ENCODE measurements around the gene E2F1.

Gene E2F1

GRCh38 chr20:33667676-33668465 lies 18.3 kb downstream of the E2F1 start:
- peak; percentile 97 for DNase-seq (ENCODE audit: low spot score)
- TF ChIP-seq CTCF (conservative IDR thresholded peaks at IDR 0.05; ENCODE audit: low read depth), result peak; percentile 100
- CTCF ChIA-PET, result interaction anchor here (0.6 to 3.3 kb wide), 39 partner anchors 8 to 701 kb away, joined by 3 to 25 read pairs (median 4); partner anchors contain the start of genes CDK5RAP1, PXMP4 and SNTA1
- POLR2A ChIA-PET (ENCODE audit: low non-redundant PET), result interaction anchor here (0.6 to 1.4 kb wide), 5 partner anchors 16 to 267 kb away, joined by 3 to 4 read pairs (median 3); partner anchors contain the start of genes CBFA2T2 and CDK5RAP1
- peak overlapping the region; percentile 88 for H3K27ac ChIP-seq

GRCh38 chr20:33667245-33667675 lies 18.9 kb downstream of the E2F1 start:
- no peak for DNase-seq (ENCODE audit: low spot score)
- CTCF ChIA-PET, result interaction anchor here (0.5 to 3.3 kb wide), 29 partner anchors 9 to 437 kb away, joined by 3 to 25 read pairs (median 4); partner anchors contain the start of genes CDK5RAP1, PXMP4 and SNTA1
- POLR2A ChIA-PET (ENCODE audit: low non-redundant PET), result interaction anchor here (0.6 to 1.4 kb wide), 3 partner anchors 16 to 210 kb away, joined by 3 to 4 read pairs (median 3); no protein-coding TSS in a partner anchor
- peak overlapping the region; percentile 88 for H3K27ac ChIP-seq
- no peak for TF ChIP-seq CTCF (conservative IDR thresholded peaks at IDR 0.05; ENCODE audit: low read depth)

GRCh38 chr20:33666293-33667244 lies 19.6 kb downstream of the E2F1 start, which contains the start of gene ACTL10:
Gene ACTL10 (plus strand): TSS chr20:33666943. CDS start chr20:33667498, 555 bp downstream.
- DNase-seq (ENCODE audit: low spot score), result peak; percentile 99
- H3K27ac ChIP-seq, result peak within 1 kb of the TSS; percentile 88
- POLR2A ChIA-PET (ENCODE audit: low non-redundant PET), result interaction anchor here (0.5 kb wide), 1 partner anchor 58 kb away, joined by 3 read pairs; no protein-coding TSS in a partner anchor
- peak; percentile 45; the same call in 1 of the 2 replicates for TF ChIP-seq CTCF (conservative IDR thresholded peaks at IDR 0.05; ENCODE audit: low read depth)
- CTCF ChIA-PET, result interaction anchor here (0.5 to 3.3 kb wide), 18 partner anchors 9 to 416 kb away, joined by 3 to 25 read pairs (median 5); partner anchors contain the start of genes CDK5RAP1 and SNTA1

- ChIA-PET POLR2A (ENCODE audit: low non-redundant PET) (no interaction called here), CTCF (interaction anchor here (0.9 to 3.6 kb wide), 2 partner anchors 11 to 207 kb away, joined by 6 to 16 read pairs; no protein-coding TSS in a partner anchor)
- H3K27ac ChIP-seq, result peak overlapping the region; percentile 88
These were observed 21.4 kb downstream of the E2F1 start for GRCh38 chr20:33664762-33665144.

GRCh38 chr20:33664085-33664761 lies 22.0 kb downstream of the E2F1 start:
- H3K27ac ChIP-seq, result peak overlapping the region; percentile 88
- ChIA-PET POLR2A (ENCODE audit: low non-redundant PET) (interaction anchor here (0.7 to 1.0 kb wide), 2 partner anchors 10 to 215 kb away, joined by 3 to 5 read pairs; no protein-coding TSS in a partner anchor), CTCF (interaction anchor here (0.9 to 3.6 kb wide), 2 partner anchors 11 to 207 kb away, joined by 6 to 16 read pairs; no protein-coding TSS in a partner anchor)
- TF ChIP-seq CTCF (conservative IDR thresholded peaks at IDR 0.05; ENCODE audit: low read depth), result no peak
- no peak for DNase-seq (ENCODE audit: low spot score)

More at GRCh38 chr20:33664762-33665144, 21.4 kb downstream of the E2F1 start:
- TF ChIP-seq CTCF (conservative IDR thresholded peaks at IDR 0.05; ENCODE audit: low read depth), result no peak
- DNase-seq (ENCODE audit: low spot score), result no peak

Measured in RWPE1 (cell line).